Breast epithelium (tissue), 4 donors: ENCODE results near the gene TBCK. TPM values are rescaled to one million over a fixed set of nuclear protein-coding genes. Genes with fewer than 3 reads are reported as not detected.

Experiments
- DNase-seq, 2 donors: peaks; one replicate each; pipeline ENCODE4 v3.0.0-alpha.2; 2019; ENCODE audit warnings: low spot score in 2 of 2
- H3K27ac ChIP-seq, 2 donors: fragments of 200-600 bp; sonication (generic) in 1 of 2; one replicate each; pipeline ENCODE4 v1.5.1; 2016 to 2019; ENCODE audit warnings: mild to moderate bottlenecking in 1 of 2
- H3K27me3 ChIP-seq, 2 donors: fragments of 200-600 bp; sonication (generic) in 1 of 2; one replicate each; pipeline versions ENCODE4 v1.5.1 to v1.6.0; 2017 to 2019; ENCODE audit warnings: control low read depth in 1 of 2, mild to moderate bottlenecking in 1 of 2
- H3K36me3 ChIP-seq: fragments of 200-600 bp; one replicate; pipeline ENCODE4 v1.5.1; 2019
- H3K4me1 ChIP-seq, 2 donors: fragments of 200-600 bp; sonication (generic); one replicate each; pipeline ENCODE4 v1.5.1; 2016 to 2019; ENCODE audit warnings: control low read depth in 1 of 2
- H3K4me3 ChIP-seq, 3 donors: fragments of 200-600 bp; sonication (generic); 1 replicate in 2 of 3; 2 replicates in 1 of 3; pipeline ENCODE4 v1.5.1; 2016 to 2019; ENCODE audit warnings: mild to moderate bottlenecking in 3 of 3, moderate library complexity in 2 of 3
- H3K9me3 ChIP-seq, 2 donors: fragments of 200-600 bp; sonication (generic) in 1 of 2; one replicate each; pipeline ENCODE4 v1.5.1; 2016 to 2019; ENCODE audit warnings: control low read depth in 1 of 2
- CTCF ChIP-seq, 3 donors: fragments of 450-650 bp; IDR thresholded peaks; one replicate each; pipeline ENCODE4 v1.5.1; 2016 to 2017; ENCODE audit warnings: antibody characterized with exemption in 3 of 3, mild to moderate bottlenecking in 3 of 3, moderate library complexity in 3 of 3
- POLR2A ChIP-seq: fragments of 450-650 bp; IDR thresholded peaks from one replicate; pipeline ENCODE4 v1.6.1; 2016; ENCODE audit warnings: antibody characterized with exemption, mild to moderate bottlenecking, moderate library complexity
- POLR2AphosphoS5 ChIP-seq, 3 donors: sonication (generic); formaldehyde crosslinking; IDR thresholded peaks; one replicate each; pipeline ENCODE4 v1.6.1; 2017; ENCODE audit warnings: antibody characterized with exemption in 3 of 3
- intact Hi-C: fragments of 100-400 bp; cut with DNase I; formaldehyde crosslinking; loops from one replicate; pipeline ENCODE4 v1.15.1; 2023; ENCODE audit warnings: low total_unique reads
- total RNA-seq, 3 donors: library from RNA; depleted of rRNA; stranded (reverse); fragments of >200 nt; gene quantifications; one replicate each; pipeline ENCODE4 v1.1.0, GENCODE V29; 2016

TBCK gene
- total RNA-seq, 3 donors from 2014 or later: 46.9 to 82.3 (median 57.0) TPM

- Histone ChIP-seq H3K4me3 (no peak overlapping the region), H3K9me3 (peaks cover 0 to 3% of the 10 kb centered on the region in 2 donors), H3K27me3 (no peaks in the 10 kb centered on the region), H3K36me3 (no peaks in the 10 kb centered on the region), H3K4me1 (no peaks in the 10 kb centered on the region), H3K27ac (no peak overlapping the region)
- intact Hi-C loops: no loop called here
- TF ChIP-seq POLR2AphosphoS5 (IDR thresholded peaks at IDR 0.05) (no peak), CTCF (IDR thresholded peaks at IDR 0.05) (no peak), POLR2A (no peak)
- DNase-seq: no peak
Measured at GRCh38 chr4:106036334-106036733, 279.7 kb downstream of the TBCK start.

- H3K9me3 ChIP-seq: peaks cover 0 to 4% of the 10 kb centered on the region in 2 donors
- DNase-seq: no peak
- no peaks in the 10 kb centered on the region for H3K4me1 ChIP-seq
- no peaks in the 10 kb centered on the region for H3K36me3 ChIP-seq
- no peak overlapping the region for H3K4me3 ChIP-seq
- intact Hi-C loops: no loop called here
- no peak for TF ChIP-seq POLR2AphosphoS5 (IDR thresholded peaks at IDR 0.05)
- no peak for TF ChIP-seq POLR2A
- no peak for TF ChIP-seq CTCF (IDR thresholded peaks at IDR 0.05)
- no peaks in the 10 kb centered on the region for H3K27me3 ChIP-seq
- H3K27ac ChIP-seq: no peak overlapping the region
Measured at GRCh38 chr4:106035204-106035603, 280.8 kb downstream of the TBCK start.

GRCh38 chr4:106034751-106035150, 281.3 kb downstream of the TBCK start:
- Histone ChIP-seq H3K9me3 (peaks cover 0 to 4% of the 10 kb centered on the region in 2 donors), H3K36me3 (no peaks in the 10 kb centered on the region), H3K27me3 (no peaks in the 10 kb centered on the region), H3K27ac (no peak overlapping the region), H3K4me1 (no peaks in the 10 kb centered on the region), H3K4me3 (no peak overlapping the region)
- no peak for DNase-seq
- TF ChIP-seq POLR2AphosphoS5 (IDR thresholded peaks at IDR 0.05): no peak
- intact Hi-C loops: no loop called here

GRCh38 chr4:106034220-106034619, 281.8 kb downstream of the TBCK start:
- H3K27me3 ChIP-seq: no peaks in the 10 kb centered on the region
- no peak overlapping the region for H3K27ac ChIP-seq
- intact Hi-C loops: no loop called here
- no peaks in the 10 kb centered on the region for H3K36me3 ChIP-seq
- DNase-seq: no peak
- TF ChIP-seq POLR2A: no peak
- no peak for TF ChIP-seq CTCF (IDR thresholded peaks at IDR 0.05)
- no peak for TF ChIP-seq POLR2AphosphoS5 (IDR thresholded peaks at IDR 0.05)
- no peak overlapping the region for H3K4me3 ChIP-seq
- no peaks in the 10 kb centered on the region for H3K4me1 ChIP-seq
- H3K9me3 ChIP-seq: peaks cover 0 to 4% of the 10 kb centered on the region in 2 donors

GRCh38 chr4:106033469-106033868, 282.5 kb downstream of the TBCK start:
- H3K27ac ChIP-seq: no peak overlapping the region
- H3K4me1 ChIP-seq: no peaks in the 10 kb centered on the region
- intact Hi-C loops: no loop called here
- H3K4me3 ChIP-seq: no peak overlapping the region
- no peaks in the 10 kb centered on the region for H3K27me3 ChIP-seq
- H3K9me3 ChIP-seq: peaks cover 0 to 4% of the 10 kb centered on the region in 2 donors
- no peaks in the 10 kb centered on the region for H3K36me3 ChIP-seq
- TF ChIP-seq POLR2A: no peak
- no peak for DNase-seq

- Histone ChIP-seq H3K4me3 (no peak overlapping the region), H3K9me3 (peaks cover 0 to 4% of the 10 kb centered on the region in 2 donors), H3K27ac (no peak overlapping the region), H3K27me3 (no peaks in the 10 kb centered on the region), H3K36me3 (no peaks in the 10 kb centered on the region), H3K4me1 (no peaks in the 10 kb centered on the region)
- intact Hi-C loops: no loop called here
- TF ChIP-seq CTCF (IDR thresholded peaks at IDR 0.05) (no peak), POLR2A (no peak), POLR2AphosphoS5 (IDR thresholded peaks at IDR 0.05) (no peak)
- DNase-seq: no peak
Measured at GRCh38 chr4:106032851-106033286, 283.1 kb downstream of the TBCK start.
